SU-DHL-6 (cell line): ENCODE data around the gene ARL15.

Experiments used
- H2AFZ ChIP-seq: fragments of 200-600 bp; sonication (generic); 2 replicates; pipeline ENCODE4 v1.6.1; 2014; ENCODE audit warnings: low read depth, mild to moderate bottlenecking, moderate library complexity, mixed read lengths, antibody characterized with exemption, low read length; ENCODE audit not compliant: severe bottlenecking
- H3F3A ChIP-seq: fragments of 200-600 bp; shearing (Covaris generic); 2 replicates; pipeline ENCODE4 v1.6.0; 2016; ENCODE audit warnings: antibody characterized with exemption, mild to moderate bottlenecking; ENCODE audit not compliant: insufficient read depth
- H3K27ac ChIP-seq: fragments of 200-600 bp; sonication (generic); 2 replicates; pipeline ENCODE4 v1.5.1; 2016; ENCODE audit warnings: low read depth, mild to moderate bottlenecking, low read length, moderate library complexity, mixed read lengths
- H3K27me3 ChIP-seq: fragments of 200-600 bp; sonication (generic), shearing (Covaris generic); 2 replicates; pipeline ENCODE4 v1.6.0; 2014; ENCODE audit warnings: mild to moderate bottlenecking, low read length
- H3K36me3 ChIP-seq: fragments of 200-600 bp; sonication (generic); 2 replicates; pipeline ENCODE4 v1.6.1; 2014; ENCODE audit warnings: mild to moderate bottlenecking, low read length, mixed read lengths
- H3K4me2 ChIP-seq: fragments of 300-600, 200-600 bp; shearing (Covaris generic), sonication (generic); 2 replicates; pipeline ENCODE4 v1.6.0; 2014; ENCODE audit warnings: low read length, low read depth, mild to moderate bottlenecking; ENCODE audit not compliant: poor library complexity, severe bottlenecking
- H3K4me3 ChIP-seq: fragments of 200-600 bp; sonication (generic); 2 replicates; pipeline ENCODE4 v1.5.1; 2014; ENCODE audit warnings: antibody characterized with exemption, low read length, mild to moderate bottlenecking, mixed read lengths; ENCODE audit not compliant: insufficient read depth, poor library complexity, severe bottlenecking
- H3K79me2 ChIP-seq: fragments of 200-600 bp; sonication (generic); 2 replicates; pipeline ENCODE4 v1.6.1; 2014; ENCODE audit warnings: mild to moderate bottlenecking, low read length, moderate library complexity; ENCODE audit not compliant: insufficient read depth
- H3K9ac ChIP-seq: fragments of 200-600 bp; sonication (generic); 2 replicates; pipeline ENCODE4 v1.7.0; 2014; ENCODE audit warnings: mild to moderate bottlenecking, low read length
- H3K9me2 ChIP-seq: fragments of 200-600 bp; sonication (generic); replicated peaks from 2 replicates; pipeline ENCODE4 v1.6.1; 2014; ENCODE audit warnings: low read length; ENCODE audit not compliant: insufficient read depth
- H3K9me3 ChIP-seq: fragments of 200-600 bp; sonication (generic); 2 replicates; pipeline ENCODE4 v1.6.1; 2014; ENCODE audit warnings: low read length, mixed read lengths; ENCODE audit not compliant: insufficient read depth
- H4K20me1 ChIP-seq: fragments of 200-600 bp; sonication (generic); 2 replicates; pipeline ENCODE4 v1.6.1; 2014; ENCODE audit warnings: low read depth, mild to moderate bottlenecking, antibody characterized with exemption, low read length, moderate library complexity, mixed read lengths
- EZH2phosphoT487 ChIP-seq: fragments of 200-600 bp; sonication (generic), shearing (Covaris generic); conservative IDR thresholded peaks from 2 replicates; pipeline ENCODE4 v1.6.1; 2018; ENCODE audit warnings: mild to moderate bottlenecking, antibody characterized with exemption, low read length, moderate library complexity, mixed read lengths
- TF ChIP-seq, protein P1 (sequence below): fragments of 200-600 bp; sonication (generic); IDR thresholded peaks from one replicate; pipeline ENCODE4 v1.5.1; 2017; ENCODE audit warnings: antibody characterized with exemption, mild to moderate bottlenecking, low read length, moderate library complexity; ENCODE audit not compliant: insufficient read depth, poor library complexity, severe bottlenecking

Gene ARL15

DNA sequence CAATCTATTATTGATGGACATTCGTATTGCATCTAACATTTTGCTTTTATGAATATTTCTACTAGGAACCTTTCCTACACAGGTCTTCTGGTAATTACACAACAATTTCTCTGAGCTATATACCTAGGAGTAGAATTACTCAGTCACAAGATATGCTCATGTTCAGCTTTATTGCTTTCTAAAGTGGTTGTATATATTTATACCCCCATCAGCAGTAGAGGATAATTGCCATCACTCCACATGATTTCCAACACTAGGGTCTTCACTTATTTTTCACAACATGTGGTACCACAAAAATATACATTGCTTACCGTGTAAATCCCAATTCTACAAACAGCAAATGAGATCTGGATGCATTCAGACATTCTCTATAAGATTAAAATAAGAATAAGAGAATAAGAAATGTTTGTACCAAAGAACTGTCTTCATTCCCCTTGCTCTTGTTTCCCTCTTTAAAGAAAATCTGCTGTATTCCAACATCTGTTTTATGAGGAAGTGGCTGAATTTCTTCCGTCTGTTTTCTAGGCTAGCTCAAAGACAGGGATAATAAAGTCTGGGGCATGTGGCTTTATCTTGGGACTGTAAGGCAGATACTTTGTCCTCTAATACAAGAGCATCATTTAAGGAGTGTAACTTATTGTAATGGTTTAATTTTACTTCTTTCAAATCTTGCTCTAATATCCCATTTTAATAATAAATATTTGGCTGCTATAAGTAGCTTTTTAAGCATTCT lies 28.2 kb downstream of the ARL15 start:
- H3K4me3 ChIP-seq, result no peak overlapping the region
- H3K36me3 ChIP-seq, result no peaks in the 10 kb centered on the region
- no peaks in the 10 kb centered on the region for H3K27me3 ChIP-seq
- H3K79me2 ChIP-seq, result no peaks in the 10 kb centered on the region
- TF ChIP-seq, protein P1, sequence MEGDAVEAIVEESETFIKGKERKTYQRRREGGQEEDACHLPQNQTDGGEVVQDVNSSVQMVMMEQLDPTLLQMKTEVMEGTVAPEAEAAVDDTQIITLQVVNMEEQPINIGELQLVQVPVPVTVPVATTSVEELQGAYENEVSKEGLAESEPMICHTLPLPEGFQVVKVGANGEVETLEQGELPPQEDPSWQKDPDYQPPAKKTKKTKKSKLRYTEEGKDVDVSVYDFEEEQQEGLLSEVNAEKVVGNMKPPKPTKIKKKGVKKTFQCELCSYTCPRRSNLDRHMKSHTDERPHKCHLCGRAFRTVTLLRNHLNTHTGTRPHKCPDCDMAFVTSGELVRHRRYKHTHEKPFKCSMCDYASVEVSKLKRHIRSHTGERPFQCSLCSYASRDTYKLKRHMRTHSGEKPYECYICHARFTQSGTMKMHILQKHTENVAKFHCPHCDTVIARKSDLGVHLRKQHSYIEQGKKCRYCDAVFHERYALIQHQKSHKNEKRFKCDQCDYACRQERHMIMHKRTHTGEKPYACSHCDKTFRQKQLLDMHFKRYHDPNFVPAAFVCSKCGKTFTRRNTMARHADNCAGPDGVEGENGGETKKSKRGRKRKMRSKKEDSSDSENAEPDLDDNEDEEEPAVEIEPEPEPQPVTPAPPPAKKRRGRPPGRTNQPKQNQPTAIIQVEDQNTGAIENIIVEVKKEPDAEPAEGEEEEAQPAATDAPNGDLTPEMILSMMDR, result no peak
- TF ChIP-seq EZH2phosphoT487, result no peak
- no peak overlapping the region for H2AFZ ChIP-seq
- no peaks in the 10 kb centered on the region for H3K9me3 ChIP-seq
- H3F3A ChIP-seq, result no peaks in the 10 kb centered on the region
- no peak overlapping the region for H3K9ac ChIP-seq
- no peak overlapping the region for H3K27ac ChIP-seq
- H3K4me2 ChIP-seq, result no peak overlapping the region
- no peaks in the 10 kb centered on the region for H3K9me2 ChIP-seq
- H4K20me1 ChIP-seq, result no peaks in the 10 kb centered on the region

DNA sequence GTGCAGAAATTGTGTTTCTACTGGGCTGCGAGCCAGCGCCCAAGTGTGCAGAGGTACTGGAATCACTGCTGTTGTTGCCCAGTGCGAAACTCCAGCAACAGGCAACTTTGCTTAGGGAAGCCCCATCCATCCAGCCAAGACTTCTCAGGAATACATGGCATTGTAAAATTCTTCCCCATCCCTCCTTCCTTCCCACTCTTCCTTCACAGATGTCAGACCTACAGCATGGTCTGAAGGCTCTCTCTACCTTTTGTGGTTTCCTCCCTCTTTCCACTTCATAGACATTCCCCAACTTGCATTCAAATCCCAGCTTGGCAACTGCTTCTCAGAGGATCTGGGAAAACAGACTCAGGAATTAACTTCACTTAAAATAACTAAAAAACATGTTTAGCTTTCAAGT lies 30.4 kb downstream of the ARL15 start:
- H3K9me2 ChIP-seq, result no peaks in the 10 kb centered on the region
- no peak overlapping the region for H3K27ac ChIP-seq
- H3F3A ChIP-seq, result no peaks in the 10 kb centered on the region
- no peak for TF ChIP-seq EZH2phosphoT487
- TF ChIP-seq, protein P1, result no peak
- no peaks in the 10 kb centered on the region for H4K20me1 ChIP-seq
- H3K36me3 ChIP-seq, result no peaks in the 10 kb centered on the region
- no peaks in the 10 kb centered on the region for H3K9me3 ChIP-seq
- H3K79me2 ChIP-seq, result no peaks in the 10 kb centered on the region
- H3K9ac ChIP-seq, result no peak overlapping the region
- no peak overlapping the region for H3K4me2 ChIP-seq
- H2AFZ ChIP-seq, result no peak overlapping the region
- no peak overlapping the region for H3K4me3 ChIP-seq
- H3K27me3 ChIP-seq, result no peaks in the 10 kb centered on the region

DNA sequence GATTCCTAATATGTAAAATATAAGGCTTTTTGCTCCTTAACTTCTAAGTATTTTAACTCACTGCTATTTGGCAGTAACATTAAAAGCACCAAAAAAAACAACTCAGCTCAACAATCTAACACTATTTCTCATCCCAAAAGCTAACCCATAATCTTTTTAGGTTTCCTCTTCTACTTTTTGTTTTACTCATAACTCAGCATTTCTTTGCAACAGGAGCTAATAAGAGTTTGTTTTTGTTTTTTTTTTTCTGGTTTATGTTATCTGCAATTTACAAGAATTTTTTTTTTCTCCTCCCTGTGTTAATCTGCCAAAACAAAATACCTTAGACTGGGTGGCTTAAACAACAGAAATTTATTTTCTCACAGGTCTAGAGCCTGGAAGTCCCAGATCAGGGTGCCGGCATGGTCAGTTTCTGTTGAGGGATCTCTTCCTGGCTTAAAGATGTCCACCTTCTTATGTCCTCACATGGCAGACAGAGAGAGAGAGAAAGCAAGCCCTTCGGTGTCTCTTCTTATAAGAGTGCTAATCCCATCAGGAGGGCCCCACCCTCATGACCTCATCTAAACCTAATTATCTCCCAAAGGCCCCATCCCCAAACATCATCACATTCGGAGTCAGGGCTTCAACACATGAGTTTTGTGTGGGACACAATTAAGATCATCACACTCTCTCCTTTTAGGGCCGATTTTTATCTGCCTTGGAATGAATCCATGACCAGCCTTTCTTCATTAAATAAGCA lies 31.2 kb downstream of the ARL15 start:
- Histone ChIP-seq H3K4me2 (no peak overlapping the region), H3K9ac (no peak overlapping the region), H2AFZ (no peak overlapping the region), H3K9me2 (no peaks in the 10 kb centered on the region), H3K36me3 (no peaks in the 10 kb centered on the region), H3K9me3 (no peaks in the 10 kb centered on the region), H3K79me2 (no peaks in the 10 kb centered on the region), H3K4me3 (no peak overlapping the region), H3K27ac (no peak overlapping the region), H4K20me1 (no peaks in the 10 kb centered on the region), H3K27me3 (no peaks in the 10 kb centered on the region), H3F3A (no peaks in the 10 kb centered on the region)
- TF ChIP-seq EZH2phosphoT487, result no peak
- TF ChIP-seq, protein P1, result no peak
